RWPE1 (cell line): ENCODE data around the gene THSD4.

ENCODE experiments used
- CTCF ChIA-PET: fragments of 350-600 bp; sonication (Branson Sonifier 250); formaldehyde crosslinking; extraction: SDS; loops from one replicate; lab custom pipeline; 2021; lab: Yijun Ruan, JAX
- POLR2A ChIA-PET: fragments of 400-600 bp; formaldehyde crosslinking; extraction: SDS; loops from one replicate; lab custom pipeline; 2020; ENCODE audit warnings: antibody characterized with exemption; ENCODE audit not compliant: low non-redundant PET; lab: Yijun Ruan, JAX
- DNase-seq: peaks from one replicate; pipeline ENCODE4 v3.0.0; 2012; ENCODE audit warnings: low spot score
- H3K27ac ChIP-seq: fragments of 450-650 bp; 2 replicates; pipeline ENCODE4 v1.5.1; 2017
- TF ChIP-seq, protein P1 (sequence below): fragments of 450-650 bp; conservative IDR thresholded peaks from 2 replicates; pipeline ENCODE4 v1.5.1; 2017; ENCODE audit warnings: low read depth, mild to moderate bottlenecking

The THSD4 gene

DNA sequence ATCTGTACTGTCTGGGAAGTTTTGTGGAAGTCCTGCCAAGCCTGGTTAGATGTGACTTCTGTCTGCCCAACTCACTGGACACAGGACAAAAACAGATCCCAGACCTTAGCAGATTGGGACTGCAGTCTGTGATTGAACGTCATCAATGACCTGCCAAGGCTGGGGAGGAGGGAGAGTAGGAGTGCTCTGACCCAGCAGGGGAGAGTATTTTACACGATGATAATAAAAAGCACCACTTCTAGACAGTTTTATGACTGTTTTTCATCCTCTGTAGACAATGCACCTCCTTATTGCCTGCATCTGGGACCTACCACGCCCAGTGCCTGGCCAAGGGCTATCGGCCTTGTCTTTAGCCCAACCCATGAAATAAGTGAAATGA is 592.8 kb downstream of the THSD4 start:
- DNase-seq, result no peak
- H3K27ac ChIP-seq, result no peak overlapping the region
- CTCF ChIA-PET, result no interaction called here
- POLR2A ChIA-PET, result no interaction called here
- TF ChIP-seq, protein P1, sequence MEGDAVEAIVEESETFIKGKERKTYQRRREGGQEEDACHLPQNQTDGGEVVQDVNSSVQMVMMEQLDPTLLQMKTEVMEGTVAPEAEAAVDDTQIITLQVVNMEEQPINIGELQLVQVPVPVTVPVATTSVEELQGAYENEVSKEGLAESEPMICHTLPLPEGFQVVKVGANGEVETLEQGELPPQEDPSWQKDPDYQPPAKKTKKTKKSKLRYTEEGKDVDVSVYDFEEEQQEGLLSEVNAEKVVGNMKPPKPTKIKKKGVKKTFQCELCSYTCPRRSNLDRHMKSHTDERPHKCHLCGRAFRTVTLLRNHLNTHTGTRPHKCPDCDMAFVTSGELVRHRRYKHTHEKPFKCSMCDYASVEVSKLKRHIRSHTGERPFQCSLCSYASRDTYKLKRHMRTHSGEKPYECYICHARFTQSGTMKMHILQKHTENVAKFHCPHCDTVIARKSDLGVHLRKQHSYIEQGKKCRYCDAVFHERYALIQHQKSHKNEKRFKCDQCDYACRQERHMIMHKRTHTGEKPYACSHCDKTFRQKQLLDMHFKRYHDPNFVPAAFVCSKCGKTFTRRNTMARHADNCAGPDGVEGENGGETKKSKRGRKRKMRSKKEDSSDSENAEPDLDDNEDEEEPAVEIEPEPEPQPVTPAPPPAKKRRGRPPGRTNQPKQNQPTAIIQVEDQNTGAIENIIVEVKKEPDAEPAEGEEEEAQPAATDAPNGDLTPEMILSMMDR, result no peak

DNA sequence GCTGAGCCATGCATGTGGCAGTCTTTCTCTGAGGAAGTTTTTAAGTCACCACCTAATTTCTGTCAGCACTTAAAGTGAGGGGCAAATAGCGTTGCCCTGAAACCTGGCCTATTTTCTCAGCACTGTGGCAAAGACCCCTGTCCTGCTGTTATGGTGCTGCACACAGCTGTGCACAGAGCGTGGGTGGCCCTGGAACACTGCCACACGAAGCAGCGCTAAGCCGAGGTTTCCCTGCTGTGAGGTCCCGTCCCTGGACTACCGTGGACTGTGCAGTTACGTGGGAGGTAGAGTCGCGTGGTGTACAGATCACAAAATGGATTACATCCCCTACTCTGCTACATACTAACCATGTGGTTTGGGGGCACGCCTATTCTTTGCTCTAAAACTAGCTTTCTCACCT is 593.5 kb downstream of the THSD4 start:
- CTCF ChIA-PET, result interaction anchor here (0.5 kb wide), 1 partner anchor 210 kb away, joined by 4 read pairs; no protein-coding TSS in a partner anchor
- TF ChIP-seq, protein P1, result no peak
- DNase-seq, result no peak
- POLR2A ChIA-PET, result no interaction called here
- no peak overlapping the region for H3K27ac ChIP-seq

GRCh38 chr15:71709808-71710418 is 594.6 kb downstream of the THSD4 start:
- POLR2A ChIA-PET, result interaction anchor here (0.7 kb wide), 1 partner anchor 266 kb away, joined by 3 read pairs; no protein-coding TSS in a partner anchor
- DNase-seq, result no peak

GRCh38 chr15:71712182-71712581 is 596.9 kb downstream of the THSD4 start:
- no peak for DNase-seq
- TF ChIP-seq, protein P1, result no peak
- H3K27ac ChIP-seq, result no peak overlapping the region
- ChIA-PET POLR2A (no interaction called here), CTCF (interaction anchor here (0.6 to 1.3 kb wide), 2 partner anchors 32 to 220 kb away, joined by 3 read pairs; no protein-coding TSS in a partner anchor)

More at GRCh38 chr15:71709808-71710418, 594.6 kb downstream of the THSD4 start:
- CTCF ChIA-PET, result no interaction called here
- no peak overlapping the region for H3K27ac ChIP-seq
- TF ChIP-seq, protein P1, result no peak

- POLR2A ChIA-PET, result no interaction called here
- H3K27ac ChIP-seq, result no peak overlapping the region
- CTCF ChIA-PET, result interaction anchor here (0.6 to 1.3 kb wide), 3 partner anchors 10 to 159 kb away, joined by 3 to 4 read pairs (median 3); no protein-coding TSS in a partner anchor
- TF ChIP-seq, protein P1, result no peak
- DNase-seq, result no peak
Measured at GRCh38 chr15:71713191-71713809, 598.0 kb downstream of the THSD4 start.

DNA sequence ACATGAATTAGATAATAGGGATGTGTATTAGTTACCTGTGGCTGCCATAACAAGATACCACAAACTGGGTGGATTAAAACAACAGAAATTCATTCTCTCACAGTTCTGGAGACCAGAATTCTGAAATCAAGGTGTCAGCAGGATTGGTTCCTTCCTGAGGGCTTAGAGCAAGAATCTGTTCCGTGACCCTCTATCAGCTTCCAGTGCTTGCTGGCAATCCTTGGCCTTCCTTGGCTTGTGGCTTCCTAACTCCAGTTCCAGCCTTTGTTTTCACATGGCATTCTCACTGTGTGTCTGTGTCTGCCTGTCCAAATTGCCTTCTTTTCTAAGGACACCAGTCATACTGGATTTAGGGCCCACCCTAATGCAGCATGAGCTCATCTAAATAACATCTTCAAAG is 600.6 kb downstream of the THSD4 start:
- no peak overlapping the region for H3K27ac ChIP-seq
- TF ChIP-seq, protein P1, result no peak
- no peak for DNase-seq
- CTCF ChIA-PET, result interaction anchor here (0.7 to 0.8 kb wide), 2 partner anchors 31 to 85 kb away, joined by 3 to 4 read pairs; no protein-coding TSS in a partner anchor
- POLR2A ChIA-PET, result no interaction called here
